GM19438 (cell line): ENCODE data around the gene TIE1.

Source experiments
- ATAC-seq: cut with Tn5 transposase; IDR thresholded peaks from one replicate; pipeline ENCODE4 v1.9.1; 2021; ENCODE audit warnings: low read depth; ENCODE audit not compliant: unreplicated experiment

The TIE1 gene

DNA sequence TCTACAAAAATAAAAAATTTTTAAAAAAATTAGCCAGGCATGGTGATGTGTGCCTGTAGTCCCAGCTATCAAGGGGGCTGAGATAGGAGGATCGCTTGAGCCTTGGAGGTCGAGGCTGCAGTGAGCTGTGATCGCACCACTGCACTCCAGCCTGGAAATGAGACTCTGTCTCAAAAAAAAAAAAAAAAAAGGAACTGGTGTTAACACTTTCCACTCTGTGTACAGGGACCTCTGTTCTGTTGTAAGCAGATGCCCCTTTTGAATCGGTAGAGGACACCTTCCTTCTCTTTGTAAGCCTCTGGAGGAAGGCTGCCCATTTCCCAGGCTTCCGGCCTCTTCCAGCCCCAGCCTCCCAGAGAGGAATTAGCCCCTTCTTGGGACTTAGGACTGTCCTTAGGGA lies 8.1 kb upstream of the TIE1 start:
- no peak for ATAC-seq

DNA sequence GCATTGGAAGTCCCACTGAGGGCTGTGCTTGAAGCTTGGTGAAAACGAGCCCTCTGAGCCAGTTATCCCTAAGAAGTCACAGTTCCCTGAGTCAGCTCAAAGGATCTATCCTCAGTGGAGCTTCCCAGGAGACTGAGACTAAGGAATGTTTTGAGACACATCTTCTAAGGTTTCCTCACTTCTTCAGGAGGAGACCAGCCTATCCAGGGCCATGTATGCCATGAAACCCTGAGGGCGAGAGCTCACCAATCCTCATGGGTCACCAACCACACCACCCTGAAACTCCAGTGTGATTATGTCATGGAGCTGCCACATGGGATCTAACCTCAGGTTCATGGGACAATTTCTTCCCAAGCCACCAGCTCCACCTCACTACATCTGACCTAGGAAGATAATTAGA lies 7.6 kb upstream of the TIE1 start:
- no peak for ATAC-seq

DNA sequence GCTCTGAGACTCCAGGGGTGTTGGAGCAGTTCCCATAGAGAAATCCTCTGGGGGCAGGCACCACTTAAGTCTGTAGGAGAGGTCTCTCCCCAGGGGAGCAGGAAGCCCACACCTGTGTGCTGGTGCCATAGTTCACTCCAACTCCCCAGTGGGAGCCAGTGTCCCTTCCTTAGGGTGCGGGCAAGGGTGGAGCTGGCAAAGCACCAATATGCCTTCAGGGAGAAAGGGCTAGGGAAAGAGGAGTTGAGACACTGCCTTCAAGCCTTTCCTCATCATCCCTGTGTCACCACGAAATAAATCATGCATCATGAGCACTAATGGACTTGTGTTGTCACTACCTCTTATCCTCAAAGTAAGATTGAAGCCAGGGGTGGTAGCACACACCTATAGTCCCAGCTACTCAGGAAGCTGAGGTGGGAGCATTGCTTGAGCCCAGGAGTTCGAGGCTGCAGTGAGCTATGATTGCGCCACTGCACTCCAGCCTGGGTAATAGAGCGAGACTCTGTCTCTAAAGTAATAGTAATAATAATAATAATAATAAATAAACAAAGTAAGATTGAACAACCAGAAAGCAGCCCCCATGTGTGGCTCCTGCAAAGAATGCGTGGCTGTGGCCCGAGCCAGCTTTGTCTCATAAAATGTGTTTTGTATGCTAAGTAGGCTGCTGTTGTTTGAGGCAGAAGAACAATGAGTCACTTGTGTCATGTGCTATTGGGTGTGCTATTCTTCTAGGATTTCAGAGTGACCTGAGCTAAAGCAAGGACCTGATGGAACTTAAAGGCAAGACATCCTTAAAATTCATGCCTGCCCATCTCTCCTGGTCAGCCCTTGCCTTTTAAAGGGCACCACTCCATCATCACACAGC lies 6.7 kb upstream of the TIE1 start:
- no peak for ATAC-seq

DNA sequence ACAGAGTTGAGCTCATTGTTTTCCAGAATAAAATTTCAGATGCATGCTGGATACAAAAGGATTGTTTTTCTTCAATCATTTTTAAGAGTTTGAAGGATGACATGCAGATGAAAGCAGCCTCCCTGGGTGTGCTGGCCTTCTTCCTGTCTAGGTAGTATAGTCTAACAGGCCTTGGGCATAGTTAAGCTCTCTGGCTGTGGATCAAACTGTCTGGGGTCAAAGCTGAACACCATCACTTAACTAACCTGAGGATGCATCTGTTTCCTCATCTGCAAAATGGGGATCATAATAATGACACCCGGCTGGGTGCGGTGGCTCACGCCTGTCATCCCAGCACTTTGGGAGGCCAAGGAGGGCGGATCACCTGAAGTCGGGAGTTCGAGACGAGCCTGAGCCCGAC lies 6.0 kb upstream of the TIE1 start:
- ATAC-seq, result no peak

DNA sequence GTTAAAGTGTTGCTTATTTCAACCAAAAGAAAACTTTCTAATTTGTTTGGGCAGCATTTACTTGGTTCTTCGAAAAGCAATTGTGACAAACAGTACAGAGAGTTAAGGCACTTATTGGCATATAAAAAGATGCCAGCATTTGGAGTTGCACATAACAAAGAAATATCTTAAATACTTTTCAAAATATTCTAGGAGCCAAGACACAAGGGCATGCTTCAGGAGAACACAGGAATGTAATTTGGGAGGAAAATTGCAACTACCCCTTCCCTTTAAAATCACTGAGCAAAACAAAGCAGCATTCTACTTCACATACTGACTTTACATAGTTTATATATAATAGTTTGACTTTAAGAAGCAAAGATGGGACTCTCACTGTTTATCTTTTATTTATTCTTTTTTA lies 4.6 kb upstream of the TIE1 start:
- ATAC-seq, result no peak

DNA sequence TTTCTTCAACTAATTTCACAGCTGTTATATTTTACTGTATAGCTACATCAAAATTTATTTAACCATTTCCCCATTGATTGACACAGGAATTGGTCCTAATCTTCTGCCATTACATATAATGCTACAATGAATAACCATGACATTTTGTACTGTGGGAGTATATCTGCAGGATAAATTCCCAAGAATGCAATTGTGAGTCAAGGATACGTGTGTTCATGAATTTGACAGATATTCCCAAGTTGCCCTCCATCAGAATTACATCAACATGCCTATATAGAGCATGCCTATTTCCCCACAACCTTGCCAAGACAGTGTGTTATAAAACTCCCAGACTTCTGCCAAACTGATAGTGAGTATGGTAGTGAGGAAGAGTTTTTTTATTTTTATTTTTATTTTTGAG lies 2.7 kb upstream of the TIE1 start:
- no peak for ATAC-seq

DNA sequence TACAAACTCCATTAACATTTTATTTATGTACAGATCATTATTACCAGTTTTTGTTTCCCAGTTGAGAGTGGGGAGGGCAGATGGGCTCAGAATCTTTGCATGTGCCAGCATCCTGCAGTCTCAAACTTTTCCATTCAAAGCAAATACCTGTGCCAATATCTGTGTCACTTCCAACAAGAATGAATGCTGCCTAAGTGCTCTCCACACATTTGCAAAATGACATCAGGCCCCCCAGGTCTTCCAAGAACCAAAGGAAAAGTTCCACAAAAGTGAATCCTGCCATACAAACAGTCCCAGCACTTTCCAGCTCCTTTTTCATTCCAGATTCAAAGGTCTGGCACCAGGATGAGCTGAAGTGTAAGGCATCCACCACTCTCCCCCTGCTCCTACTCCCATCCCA lies 1.7 kb upstream of the TIE1 start:
- ATAC-seq, result no peak

DNA sequence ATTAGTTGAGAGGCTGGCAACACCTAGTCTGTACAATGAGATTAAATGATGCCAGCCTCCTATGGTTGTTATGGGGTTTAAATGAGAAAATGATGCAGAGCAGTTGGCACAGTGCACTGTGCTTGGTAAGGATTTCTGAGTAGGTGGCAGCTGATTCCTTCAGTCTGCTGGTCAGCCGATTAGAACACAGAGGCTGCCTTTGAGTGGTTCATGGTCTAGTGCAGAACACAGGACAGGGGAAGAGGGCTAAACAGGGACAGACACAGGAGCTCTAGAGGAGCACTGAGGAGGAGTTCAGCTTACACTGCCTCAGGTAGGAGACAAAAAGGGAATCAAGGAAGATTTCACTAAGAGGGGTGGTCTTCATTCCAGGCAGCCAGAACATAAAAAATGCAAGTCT lies 1.4 kb downstream of the TIE1 start:
- ATAC-seq, result no peak

DNA sequence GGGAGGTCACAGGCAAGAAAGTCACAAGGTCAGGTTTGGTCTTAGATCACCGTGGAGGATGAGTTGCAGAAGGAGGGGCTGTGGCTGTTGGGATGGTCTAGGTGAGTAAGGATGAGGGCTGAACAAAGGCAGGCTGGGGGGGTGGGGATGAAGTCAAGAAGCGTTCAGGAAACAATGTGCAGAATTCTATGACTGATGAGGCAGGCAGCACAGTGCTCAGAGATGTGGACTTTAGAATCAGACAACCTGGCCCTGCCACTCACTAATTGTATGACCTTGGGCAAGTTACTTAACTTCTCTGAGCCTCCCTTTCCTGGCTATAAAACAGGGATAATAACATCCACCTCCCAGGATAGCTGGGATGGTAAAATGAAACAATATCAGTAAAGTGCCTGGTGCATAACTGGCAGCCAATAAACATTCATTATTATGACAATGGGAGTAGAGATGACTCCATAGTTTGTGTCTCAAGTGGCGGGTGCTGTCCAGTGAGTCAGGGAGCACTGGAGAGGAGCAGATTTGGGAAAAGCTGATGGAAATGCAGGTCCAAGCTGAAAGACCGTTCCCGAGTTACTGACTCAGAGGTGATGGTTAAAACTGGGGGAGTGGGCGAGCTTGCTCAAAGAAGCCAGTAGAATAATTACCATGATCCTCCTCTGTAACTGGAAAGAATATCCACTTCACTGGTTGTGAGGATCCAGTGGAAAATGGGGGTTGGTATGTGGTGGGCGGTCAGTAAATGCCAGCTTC lies 2.1 kb downstream of the TIE1 start:
- no peak for ATAC-seq

DNA sequence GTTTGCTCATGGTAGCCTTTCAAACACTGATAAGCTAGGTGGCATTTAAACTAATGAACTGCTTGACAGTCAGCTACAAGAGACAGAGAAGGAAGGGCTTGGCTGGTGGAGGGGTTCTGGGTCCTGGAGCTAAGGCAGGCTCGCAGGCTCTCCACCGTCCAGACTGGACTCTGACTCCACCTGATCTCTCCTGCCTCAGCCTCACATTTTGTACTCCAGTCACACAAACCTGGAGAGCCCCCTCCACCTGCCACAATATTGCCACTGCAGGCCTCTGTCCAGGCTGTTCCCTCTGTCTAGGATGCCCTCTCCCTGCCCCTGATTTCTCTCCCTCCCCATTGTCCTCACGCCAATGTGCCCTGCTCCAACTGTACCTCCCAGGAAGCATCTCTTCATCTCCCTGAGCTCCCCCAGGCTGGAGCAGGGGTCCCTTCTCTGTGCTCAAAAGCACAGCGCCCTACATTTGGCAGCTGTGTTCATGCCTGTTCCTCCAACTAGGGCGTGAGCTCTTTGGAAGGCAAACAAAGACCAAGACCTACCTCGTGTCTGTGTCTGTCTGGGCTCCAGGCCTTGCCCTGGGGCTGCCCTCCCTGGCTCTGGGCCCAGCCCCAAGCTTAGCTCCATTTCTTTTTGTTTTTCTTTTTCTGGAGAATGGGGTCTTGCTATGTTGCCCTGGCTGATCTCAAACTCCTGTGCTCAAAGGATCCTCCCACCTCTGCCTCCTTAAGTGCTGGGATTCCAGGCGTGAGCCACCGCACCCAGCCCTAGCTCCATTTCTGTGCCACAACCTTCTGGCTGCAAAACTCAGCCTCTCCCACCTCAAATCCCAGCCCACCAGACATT lies 2.9 kb downstream of the TIE1 start:
- no peak for ATAC-seq

DNA sequence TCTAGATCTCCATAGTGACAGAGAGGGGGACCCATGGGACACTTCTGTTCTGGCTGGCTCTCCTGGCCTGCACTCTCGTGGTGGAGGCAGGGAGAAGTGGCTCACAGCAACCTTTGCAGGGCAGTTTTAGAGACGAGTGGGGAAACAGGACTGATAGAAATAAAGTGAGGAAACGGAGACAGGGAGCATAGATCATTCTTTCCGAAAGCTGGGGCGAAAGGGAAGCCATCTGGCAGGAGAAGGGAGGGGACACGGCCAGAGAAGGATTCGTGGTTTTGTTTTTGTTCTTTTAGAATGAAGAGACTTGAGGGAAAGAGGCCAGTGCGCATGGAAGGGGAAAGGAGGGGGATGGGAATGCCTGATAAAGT lies 3.5 kb downstream of the TIE1 start:
- ATAC-seq, result no peak

DNA sequence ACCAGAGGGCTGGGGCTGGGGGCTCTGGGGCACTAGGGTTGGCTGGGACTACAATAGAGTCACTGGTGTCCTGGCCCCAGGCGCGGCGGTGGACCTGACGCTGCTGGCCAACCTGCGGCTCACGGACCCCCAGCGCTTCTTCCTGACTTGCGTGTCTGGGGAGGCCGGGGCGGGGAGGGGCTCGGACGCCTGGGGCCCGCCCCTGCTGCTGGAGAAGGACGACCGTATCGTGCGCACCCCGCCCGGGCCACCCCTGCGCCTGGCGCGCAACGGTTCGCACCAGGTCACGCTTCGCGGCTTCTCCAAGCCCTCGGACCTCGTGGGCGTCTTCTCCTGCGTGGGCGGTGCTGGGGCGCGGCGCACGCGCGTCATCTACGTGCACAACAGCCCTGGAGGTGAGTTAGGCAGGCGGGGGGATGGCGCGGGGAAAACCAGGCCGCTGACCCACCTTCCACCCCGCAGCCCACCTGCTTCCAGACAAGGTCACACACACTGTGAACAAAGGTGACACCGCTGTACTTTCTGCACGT lies 4.1 kb downstream of the TIE1 start:
- ATAC-seq, result no peak

DNA sequence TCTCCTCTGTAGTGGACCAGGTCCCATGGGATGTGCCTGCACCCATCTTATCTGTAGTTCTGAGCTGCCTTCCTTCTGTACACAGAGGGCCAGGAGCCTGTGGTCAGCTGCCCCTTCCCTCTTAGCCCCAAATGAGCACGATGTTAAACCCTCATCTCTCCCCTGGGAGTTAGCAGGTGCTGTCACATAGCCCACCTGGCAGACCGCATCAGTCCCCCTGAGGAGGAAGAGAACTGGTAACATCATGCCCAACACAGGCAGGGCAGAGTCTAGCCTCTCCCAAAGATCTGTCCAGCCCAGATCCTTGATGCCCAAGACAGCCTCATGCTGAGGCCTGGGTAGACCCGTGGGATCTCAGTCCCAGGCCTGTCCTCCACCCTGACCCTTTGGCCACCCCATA lies 4.7 kb downstream of the TIE1 start:
- ATAC-seq, result no peak

DNA sequence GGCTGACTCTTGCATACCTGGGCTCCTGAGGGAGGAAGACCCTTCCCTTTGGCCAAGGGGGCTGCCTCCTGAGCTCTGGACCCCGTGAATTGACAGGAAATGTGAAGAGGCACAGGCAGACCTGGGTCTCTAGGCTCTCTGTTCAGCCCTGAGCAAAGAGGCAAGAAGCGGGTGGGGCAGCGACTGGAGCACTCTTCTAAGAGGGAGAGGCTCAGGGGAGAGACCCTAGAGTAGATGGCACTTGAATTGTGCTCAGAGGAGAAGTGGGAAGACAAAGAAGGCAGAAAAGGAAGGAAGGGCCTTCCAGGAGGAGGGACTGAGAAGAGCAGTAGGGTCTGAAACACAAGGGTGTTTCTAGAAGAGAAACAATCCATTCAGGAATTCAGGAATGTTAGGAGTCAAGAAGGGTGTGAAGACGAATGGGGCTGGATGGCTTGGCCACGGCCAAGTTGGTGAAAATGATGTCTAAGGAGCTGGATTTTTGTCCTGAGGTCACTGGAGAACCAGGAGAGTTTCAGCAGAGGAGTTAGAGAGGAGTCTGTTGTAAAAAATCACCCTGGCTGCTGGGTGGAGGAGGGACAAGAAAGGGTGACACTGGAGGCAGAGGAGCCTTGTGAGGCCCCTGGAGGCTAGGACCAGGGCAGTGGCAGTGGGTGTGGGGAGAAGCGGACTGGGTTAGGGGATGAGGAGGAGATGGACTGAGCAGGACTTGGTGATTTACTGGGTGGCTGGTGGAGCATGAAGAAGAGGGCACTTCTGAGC lies 5.3 kb downstream of the TIE1 start:
- ATAC-seq, result no peak

DNA sequence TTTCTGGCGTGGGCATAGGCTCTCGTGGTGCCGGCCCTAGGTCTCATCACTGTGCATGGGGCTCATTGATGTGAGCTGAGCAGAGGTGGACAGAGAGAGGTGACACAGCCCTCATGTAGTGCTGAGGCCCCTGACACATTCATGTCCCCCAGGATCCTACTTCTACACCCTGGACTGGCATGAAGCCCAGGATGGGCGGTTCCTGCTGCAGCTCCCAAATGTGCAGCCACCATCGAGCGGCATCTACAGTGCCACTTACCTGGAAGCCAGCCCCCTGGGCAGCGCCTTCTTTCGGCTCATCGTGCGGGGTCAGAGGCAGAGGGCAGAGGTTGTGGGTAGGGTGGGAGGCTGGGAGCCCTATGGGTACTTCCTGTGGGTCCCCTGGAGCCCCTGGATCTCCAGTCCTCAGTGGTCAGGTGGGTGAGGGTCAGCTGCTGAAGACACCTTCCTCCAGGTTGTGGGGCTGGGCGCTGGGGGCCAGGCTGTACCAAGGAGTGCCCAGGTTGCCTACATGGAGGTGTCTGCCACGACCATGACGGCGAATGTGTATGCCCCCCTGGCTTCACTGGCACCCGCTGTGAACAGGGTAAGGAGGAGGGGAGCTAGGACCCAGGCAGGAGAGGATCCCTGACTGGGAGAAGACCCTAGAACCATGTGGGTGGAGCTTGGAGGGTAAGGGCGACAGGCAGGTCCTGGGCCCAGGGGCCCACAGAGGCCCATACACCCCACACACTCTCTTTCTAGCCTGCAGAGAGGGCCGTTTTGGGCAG lies 6.1 kb downstream of the TIE1 start:
- ATAC-seq, result no peak

DNA sequence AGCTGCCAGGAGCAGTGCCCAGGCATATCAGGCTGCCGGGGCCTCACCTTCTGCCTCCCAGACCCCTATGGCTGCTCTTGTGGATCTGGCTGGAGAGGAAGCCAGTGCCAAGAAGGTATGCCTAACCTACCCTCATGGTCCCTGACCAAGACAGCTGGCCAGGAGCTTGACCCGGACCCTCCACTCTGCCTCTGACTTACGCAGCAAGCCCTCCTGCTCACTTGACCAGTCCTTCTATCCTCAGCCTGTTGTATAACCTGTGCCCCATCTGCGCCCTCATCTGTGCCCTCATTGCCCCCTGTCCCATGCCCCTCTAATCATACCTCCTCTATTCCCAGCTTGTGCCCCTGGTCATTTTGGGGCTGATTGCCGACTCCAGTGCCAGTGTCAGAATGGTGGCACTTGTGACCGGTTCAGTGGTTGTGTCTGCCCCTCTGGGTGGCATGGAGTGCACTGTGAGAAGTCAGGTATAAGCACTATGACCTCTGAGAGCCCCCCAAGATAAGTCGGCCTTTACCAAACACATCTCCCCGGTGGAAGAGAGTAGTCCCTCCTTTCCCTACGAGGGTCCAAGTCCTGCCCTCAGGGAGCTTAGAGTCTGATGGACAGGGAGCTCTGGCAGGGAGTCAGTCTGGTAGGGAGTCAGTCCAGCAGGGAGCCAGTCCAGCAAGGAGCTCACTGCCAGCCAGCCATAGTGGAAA lies 6.8 kb downstream of the TIE1 start:
- ATAC-seq, result no peak

DNA sequence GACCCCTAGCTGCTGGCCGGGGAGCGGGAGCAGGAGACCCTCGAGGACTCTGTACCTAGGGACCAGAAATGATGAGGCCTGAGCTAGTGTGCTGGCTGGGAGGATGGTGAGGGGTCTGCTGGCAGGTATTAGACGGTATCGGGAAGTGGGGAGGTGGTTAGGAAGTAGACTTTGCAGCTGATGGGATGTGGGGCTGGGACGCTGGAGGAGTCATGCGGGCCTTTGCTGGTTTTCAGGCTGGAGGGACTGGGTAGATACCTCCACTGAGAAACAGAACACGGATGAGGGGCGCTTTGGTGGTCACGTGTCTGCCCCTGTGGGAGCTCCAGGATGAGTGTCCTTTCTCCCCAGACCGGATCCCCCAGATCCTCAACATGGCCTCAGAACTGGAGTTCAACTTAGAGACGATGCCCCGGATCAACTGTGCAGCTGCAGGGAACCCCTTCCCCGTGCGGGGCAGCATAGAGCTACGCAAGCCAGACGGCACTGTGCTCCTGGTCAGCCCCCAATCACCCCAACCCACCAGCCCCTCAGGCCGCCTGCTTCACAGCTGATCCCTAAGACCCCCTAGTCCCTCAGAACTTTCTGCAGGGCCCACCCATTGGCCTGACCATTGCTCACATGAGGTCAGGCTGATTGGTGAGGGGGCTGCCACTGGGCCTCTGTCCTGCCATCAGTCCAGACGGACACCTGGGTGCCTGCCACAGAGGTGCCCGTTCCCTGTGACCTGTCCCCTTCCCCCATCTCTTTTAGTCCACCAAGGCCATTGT lies 8.0 kb downstream of the TIE1 start:
- ATAC-seq, result no peak

DNA sequence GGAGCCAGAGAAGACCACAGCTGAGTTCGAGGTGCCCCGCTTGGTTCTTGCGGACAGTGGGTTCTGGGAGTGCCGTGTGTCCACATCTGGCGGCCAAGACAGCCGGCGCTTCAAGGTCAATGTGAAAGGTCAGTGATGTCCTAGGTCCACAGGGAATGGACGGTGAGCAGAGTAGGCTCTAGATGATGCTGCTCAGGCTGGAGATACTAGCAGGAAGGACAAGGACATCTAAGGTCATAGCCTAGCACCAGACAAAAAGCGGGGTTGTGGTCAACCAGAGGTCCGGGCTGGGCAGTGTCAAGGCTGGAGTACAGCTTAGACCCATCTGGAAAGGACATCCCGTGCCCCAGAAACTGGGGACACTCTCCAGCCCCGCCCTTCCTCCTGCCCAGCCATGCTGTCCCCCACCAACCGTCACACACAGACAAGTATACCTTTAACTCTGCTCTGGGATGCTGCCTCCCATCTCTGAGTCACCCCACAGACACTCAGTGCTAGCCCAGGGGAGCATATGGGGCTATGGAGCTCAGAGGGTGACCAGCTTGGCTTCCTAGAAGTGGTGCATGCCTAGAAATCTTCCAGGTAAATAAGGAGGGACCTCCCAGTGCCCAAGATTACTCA lies 8.7 kb downstream of the TIE1 start:
- ATAC-seq, result no peak
